Endothelial cell of umbilical vein (primary cell): ENCODE measurements around the gene SAMMSON. TPM values are rescaled to one million over a fixed set of nuclear protein-coding genes. Genes with fewer than 3 reads are reported as not detected.

Experiments
- BruUV-seq: library from RNA; stranded (reverse); fragments of 400-500 nt; replicated peaks from 2 replicates; lab custom pipeline; 2021; lab: Mats Ljungman, UMichigan
- CTCF ChIA-PET: fragments of 300-600, 350-600 bp; sonication (Branson Sonifier 250); formaldehyde crosslinking; loops from one replicate; lab custom pipeline; 2021; ENCODE audit warnings: antibody characterized with exemption, inconsistent platforms; lab: Charles Lee
- POLR2A ChIA-PET: fragments of 300-600, 350-600 bp; sonication (Branson Sonifier 250); formaldehyde crosslinking; loops from one replicate; lab custom pipeline; 2021; ENCODE audit warnings: antibody characterized with exemption, inconsistent platforms; lab: Charles Lee
- DNase-seq: peaks from one replicate; pipeline ENCODE4 v3.0.0-alpha.2; 2011; ENCODE audit warnings: low read depth, low spot score
- FAIRE-seq: peaks from 2 replicates; lab custom pipeline; 2011; peaks lifted over from hg19 to GRCh38; lab: Jason Lieb, UNC
- H2AFZ ChIP-seq: 2 replicates; pipeline ENCODE4 v1.6.0; 2012; ENCODE audit warnings: low read depth, low read length, control low read depth, inconsistent platforms
- H3K27ac ChIP-seq: 2 replicates; pipeline ENCODE4 v1.5.1; 2011; ENCODE audit warnings: low read depth, mild to moderate bottlenecking, control low read depth, low read length, moderate library complexity; ENCODE audit not compliant: insufficient read depth
- H3K27me3 ChIP-seq, 2 experiments: 2 replicates each; pipeline versions ENCODE4 v1.6.0 to v1.6.1; 2011; ENCODE audit warnings: low read length in 2 of 2, mixed read lengths in 1 of 2; ENCODE audit not compliant: control insufficient read depth in 2 of 2, insufficient read depth in 2 of 2
- H3K36me3 ChIP-seq, 2 experiments: 2 replicates in 1 of 2; 3 replicates in 1 of 2; pipeline ENCODE4 v1.5.1; 2011; ENCODE audit warnings: low read length in 2 of 2, mild to moderate bottlenecking in 1 of 2, moderate library complexity in 1 of 2; ENCODE audit not compliant: control insufficient read depth in 2 of 2, insufficient read depth in 2 of 2; ENCODE audit errors: extremely low read depth in 1 of 2
- H3K4me1 ChIP-seq: 3 replicates; pipeline ENCODE4 v1.5.1; 2011; ENCODE audit warnings: mild to moderate bottlenecking, low read length; ENCODE audit not compliant: control insufficient read depth, insufficient read depth; ENCODE audit errors: extremely low read depth
- H3K4me2 ChIP-seq: 2 replicates; pipeline ENCODE4 v1.6.1; 2011; ENCODE audit warnings: low read length, control low read depth, mixed read lengths; ENCODE audit not compliant: insufficient read depth
- H3K4me3 ChIP-seq, 3 experiments: fragments of 200-600 bp in 1 of 3; sonication (generic), shearing (Covaris generic) in 1 of 3; replicated peaks in 1 of 3; 2 replicates each; pipeline ENCODE4 v1.5.1; 2011 to 2016; ENCODE audit warnings: control low read depth in 3 of 3, low read length in 3 of 3, mild to moderate bottlenecking in 2 of 3, inconsistent platforms in 1 of 3, low read depth in 1 of 3, moderate library complexity in 1 of 3; ENCODE audit not compliant: insufficient read depth in 1 of 3
- H3K79me2 ChIP-seq: 2 replicates; pipeline ENCODE4 v1.6.0; 2012; ENCODE audit warnings: low read length, inconsistent platforms; ENCODE audit not compliant: control insufficient read depth, insufficient read depth
- H3K9ac ChIP-seq: replicated peaks from 2 replicates; pipeline ENCODE3; 2011; ENCODE audit warnings: low read length, control low read depth; ENCODE audit not compliant: insufficient read depth; ENCODE audit errors: extremely low read depth
- H3K9me1 ChIP-seq: replicated peaks from 3 replicates; pipeline ENCODE4 v1.6.0; 2011; ENCODE audit warnings: mild to moderate bottlenecking, low read length; ENCODE audit not compliant: control insufficient read depth, insufficient read depth; ENCODE audit errors: extremely low read depth
- H3K9me3 ChIP-seq: replicated peaks from 2 replicates; pipeline ENCODE4 v1.5.1; 2012; ENCODE audit warnings: low read length, inconsistent platforms; ENCODE audit not compliant: control insufficient read depth, insufficient read depth
- H4K20me1 ChIP-seq: replicated peaks from 2 replicates; pipeline ENCODE3; 2011; ENCODE audit warnings: mild to moderate bottlenecking, low read length; ENCODE audit not compliant: control insufficient read depth, insufficient read depth; ENCODE audit errors: extremely low read depth
- EZH2 ChIP-seq: IDR thresholded peaks from 2 replicates; pipeline ENCODE4 v1.6.1; 2012; ENCODE audit warnings: borderline replicate concordance, low read depth, mild to moderate bottlenecking, moderate library complexity, low read length, inconsistent platforms; ENCODE audit not compliant: severe bottlenecking
- FOS ChIP-seq: IDR thresholded peaks from 2 replicates; pipeline ENCODE4 v1.6.1; 2011; ENCODE audit warnings: mild to moderate bottlenecking, low read length, moderate library complexity, borderline replicate concordance; ENCODE audit not compliant: insufficient read depth
- GATA2 ChIP-seq: IDR thresholded peaks from 2 replicates; pipeline ENCODE4 v1.7.0; 2011; ENCODE audit warnings: low read depth, mild to moderate bottlenecking, moderate library complexity, mixed read lengths, low read length; ENCODE audit not compliant: insufficient read length, insufficient read depth
- JUN ChIP-seq: IDR thresholded peaks from 2 replicates; pipeline ENCODE4 v1.6.1; 2011; ENCODE audit warnings: borderline replicate concordance, low read depth; ENCODE audit not compliant: insufficient read length, insufficient read depth
- MYC ChIP-seq: IDR thresholded peaks from one replicate; pipeline ENCODE4 v1.6.1; 2011; ENCODE audit warnings: mild to moderate bottlenecking, low read depth, low read length
- POLR2A ChIP-seq: IDR thresholded peaks from 2 replicates; pipeline ENCODE4 v1.6.1; 2012; ENCODE audit warnings: low read depth, mild to moderate bottlenecking, control low read depth, low read length
- POLR2AphosphoS5 ChIP-seq: IDR thresholded peaks from 2 replicates; pipeline ENCODE4 v1.6.1; 2012; ENCODE audit warnings: low read depth, mild to moderate bottlenecking, control low read depth, low read length, moderate library complexity; ENCODE audit not compliant: insufficient read depth
- dilution Hi-C: fragments of 300-500 bp; cut with MboI; formaldehyde crosslinking; loops from one replicate; pipeline ENCODE4 v1.15.0; 2019; ENCODE audit warnings: low sequenced_read_pairs; ENCODE audit not compliant: extremely low pct_ligation_motif_present
- intact Hi-C: fragments of 100-400 bp; cut with micrococcal nuclease; formaldehyde crosslinking; loops from one replicate; pipeline ENCODE4 v1.10.0; 2022
- polyA plus RNA-seq, 4 experiments: library from polyadenylated mRNA; depleted of rRNA in 3 of 4; stranded (reverse) in 3 of 4; unstranded in 1 of 4; fragments of >200 nt; gene quantifications; 2 replicates each; pipeline versions ENCODE4 v1.2.1 to v1.2.3, GENCODE V29; 2011 to 2012; ENCODE audit warnings: missing spikeins in 1 of 4
- total RNA-seq: library from RNA; stranded (reverse); gene quantifications from 2 replicates; pipeline ENCODE4 v1.2.3, GENCODE V29; 2021
- TF ChIP-seq, protein P1 (sequence below): IDR thresholded peaks from 2 replicates; pipeline ENCODE4 v1.6.1; 2011; ENCODE audit not compliant: insufficient read depth, insufficient read length
- TF ChIP-seq, protein P2 (sequence below), 2 donors: IDR thresholded peaks; 1 replicate in 1 of 2; 2 replicates in 1 of 2; pipeline ENCODE4 v1.5.1; 2011; ENCODE audit warnings: low read length in 2 of 2, mild to moderate bottlenecking in 2 of 2, moderate library complexity in 2 of 2, control low read depth in 1 of 2, inconsistent platforms in 1 of 2, low read depth in 1 of 2; ENCODE audit not compliant: insufficient read depth in 1 of 2; ENCODE audit errors: extremely low read depth in 1 of 2

Gene SAMMSON
- total and polyA plus RNA-seq, 2 donors (not counting 3 experiments of a cell fraction or from before 2014, with no cell fraction given) = not detected

GRCh38 chr3:70057426-70057825 is 57.9 kb downstream of the SAMMSON start:
- DNase-seq (no peak), FAIRE-seq (no peak)
- H4K20me1 ChIP-seq = no peaks in the 10 kb centered on the region
- no TSS peak for BruUV-seq
- H3K4me3 ChIP-seq = no peak overlapping the region
- intact Hi-C loops = loop anchor here (5.0 kb wide), 1 partner anchor 1535 kb away; no protein-coding TSS in a partner anchor
- H3K27me3 ChIP-seq = peaks cover 13 to 14% of the 10 kb centered on the region in 2 experiments
- CTCF ChIA-PET = no interaction called here
- H2AFZ ChIP-seq = no peak overlapping the region
- dilution Hi-C loops = no loop called here
- no peaks in the 10 kb centered on the region for H3K36me3 ChIP-seq
- no peak overlapping the region for H3K27ac ChIP-seq
- H3K9ac ChIP-seq = no peak overlapping the region
- no peaks in the 10 kb centered on the region for H3K4me1 ChIP-seq
- no peak overlapping the region for H3K4me2 ChIP-seq
- POLR2A ChIA-PET = no interaction called here
- no peaks in the 10 kb centered on the region for H3K9me3 ChIP-seq
- H3K9me1 ChIP-seq = no peaks in the 10 kb centered on the region
- H3K79me2 ChIP-seq = no peaks in the 10 kb centered on the region
- no peak for TF ChIP-seq POLR2A
- no peak for TF ChIP-seq FOS
- TF ChIP-seq, protein P1, sequence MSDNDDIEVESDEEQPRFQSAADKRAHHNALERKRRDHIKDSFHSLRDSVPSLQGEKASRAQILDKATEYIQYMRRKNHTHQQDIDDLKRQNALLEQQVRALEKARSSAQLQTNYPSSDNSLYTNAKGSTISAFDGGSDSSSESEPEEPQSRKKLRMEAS = no peak
- no peak for TF ChIP-seq POLR2AphosphoS5
- TF ChIP-seq GATA2 = no peak
- no peak for TF ChIP-seq MYC
- TF ChIP-seq, protein P2, sequence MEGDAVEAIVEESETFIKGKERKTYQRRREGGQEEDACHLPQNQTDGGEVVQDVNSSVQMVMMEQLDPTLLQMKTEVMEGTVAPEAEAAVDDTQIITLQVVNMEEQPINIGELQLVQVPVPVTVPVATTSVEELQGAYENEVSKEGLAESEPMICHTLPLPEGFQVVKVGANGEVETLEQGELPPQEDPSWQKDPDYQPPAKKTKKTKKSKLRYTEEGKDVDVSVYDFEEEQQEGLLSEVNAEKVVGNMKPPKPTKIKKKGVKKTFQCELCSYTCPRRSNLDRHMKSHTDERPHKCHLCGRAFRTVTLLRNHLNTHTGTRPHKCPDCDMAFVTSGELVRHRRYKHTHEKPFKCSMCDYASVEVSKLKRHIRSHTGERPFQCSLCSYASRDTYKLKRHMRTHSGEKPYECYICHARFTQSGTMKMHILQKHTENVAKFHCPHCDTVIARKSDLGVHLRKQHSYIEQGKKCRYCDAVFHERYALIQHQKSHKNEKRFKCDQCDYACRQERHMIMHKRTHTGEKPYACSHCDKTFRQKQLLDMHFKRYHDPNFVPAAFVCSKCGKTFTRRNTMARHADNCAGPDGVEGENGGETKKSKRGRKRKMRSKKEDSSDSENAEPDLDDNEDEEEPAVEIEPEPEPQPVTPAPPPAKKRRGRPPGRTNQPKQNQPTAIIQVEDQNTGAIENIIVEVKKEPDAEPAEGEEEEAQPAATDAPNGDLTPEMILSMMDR (IDR thresholded peaks at IDR 0.05; ENCODE audit: extremely low read depth in 1 of 2, insufficient read depth in 1 of 2, low read depth in 1 of 2, low read length in 2 of 2) = no peak
- TF ChIP-seq JUN = no peak
- TF ChIP-seq EZH2 = no peak
